HTERT RPE-1 (cell line): ENCODE data around the gene PCDHA1.
"Not testable (repeated sequence)": the region's sequence is repeated elsewhere in the genome, so short reads cannot be mapped to it uniquely, and the experiment has no call there.

Experiments used
- in situ Hi-C: fragments of 300-500 bp; cut with MboI; formaldehyde crosslinking; loops from 4 replicates; pipeline ENCODE4 v1.14.3; 2020; ENCODE audit warnings: low sequenced_read_pairs

Gene PCDHA1

DNA sequence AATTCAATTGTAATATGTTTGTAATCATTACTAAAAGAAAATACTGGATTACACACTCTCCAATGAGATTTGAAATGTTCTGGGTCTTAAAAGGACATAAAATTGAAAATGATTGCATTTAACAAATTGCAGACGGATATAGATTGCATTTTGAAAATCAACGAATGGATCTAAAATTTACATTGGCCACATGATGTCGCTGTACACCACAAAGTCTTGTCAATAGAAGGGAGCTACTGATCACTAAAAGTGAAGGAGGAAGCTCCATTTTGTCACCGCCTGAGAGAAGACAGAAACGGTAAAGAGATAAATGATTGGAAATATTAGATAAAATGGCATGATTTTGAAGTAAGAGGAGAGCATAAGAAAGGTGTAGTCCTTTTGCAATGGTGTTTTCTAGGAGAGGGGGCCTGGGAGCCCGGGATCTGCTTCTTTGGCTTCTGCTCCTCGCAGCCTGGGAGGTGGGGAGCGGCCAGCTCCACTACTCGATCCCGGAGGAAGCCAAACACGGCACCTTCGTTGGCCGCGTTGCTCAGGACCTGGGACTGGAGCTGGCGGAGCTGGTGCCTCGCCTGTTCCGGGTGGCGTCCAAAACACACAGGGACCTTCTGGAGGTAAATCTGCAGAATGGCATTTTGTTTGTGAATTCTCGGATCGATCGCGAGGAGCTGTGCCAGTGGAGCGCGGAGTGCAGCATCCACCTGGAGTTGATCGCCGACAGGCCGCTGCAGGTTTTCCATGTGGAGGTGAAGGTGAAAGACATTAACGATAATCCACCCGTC is at the start of gene PCDHA1:
TSS of gene PCDHA1 (plus strand) at position 236 of the 782 bp plus-strand sequence.
- in situ Hi-C loops = no loop called here

DNA sequence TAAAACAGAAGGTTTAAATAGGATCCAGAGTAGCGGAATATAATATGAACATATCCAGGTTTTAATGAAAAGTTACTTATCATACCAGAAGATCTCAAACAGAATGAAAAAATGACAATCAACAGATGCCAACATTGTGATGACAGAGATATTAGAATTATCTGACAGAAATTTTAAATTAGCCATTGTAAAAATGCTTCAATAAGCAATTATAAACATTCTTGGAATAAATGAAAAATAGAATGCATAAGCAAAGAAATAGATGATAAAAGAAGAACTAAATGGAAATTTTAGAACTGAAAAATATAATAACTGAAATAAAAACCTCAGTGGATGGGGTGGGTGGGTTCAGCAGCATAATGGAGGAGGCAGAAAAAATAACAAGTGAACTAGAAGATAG is 48.5 kb upstream of the PCDHA1 start:
- in situ Hi-C loops = no loop called here

DNA sequence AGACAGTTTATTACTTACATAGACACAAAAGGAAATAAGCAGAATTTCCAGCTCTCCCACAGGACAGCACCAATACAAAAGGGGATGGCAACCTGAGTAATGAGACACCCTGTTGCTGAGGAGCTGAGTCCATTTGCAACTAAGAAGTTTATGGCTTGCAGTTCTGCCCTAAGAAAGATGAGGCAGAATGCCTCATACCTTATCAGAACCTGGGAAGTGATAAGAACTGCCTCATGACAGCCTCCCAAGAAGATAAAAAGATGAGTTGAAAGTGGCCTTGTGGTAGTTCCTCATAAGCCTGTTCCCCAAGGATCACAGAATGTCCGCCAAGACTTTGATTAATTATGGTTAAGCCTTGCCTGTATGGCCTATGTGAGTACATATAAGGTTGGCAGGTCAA is 44.0 kb upstream of the PCDHA1 start:
- in situ Hi-C loops = no loop called here

DNA sequence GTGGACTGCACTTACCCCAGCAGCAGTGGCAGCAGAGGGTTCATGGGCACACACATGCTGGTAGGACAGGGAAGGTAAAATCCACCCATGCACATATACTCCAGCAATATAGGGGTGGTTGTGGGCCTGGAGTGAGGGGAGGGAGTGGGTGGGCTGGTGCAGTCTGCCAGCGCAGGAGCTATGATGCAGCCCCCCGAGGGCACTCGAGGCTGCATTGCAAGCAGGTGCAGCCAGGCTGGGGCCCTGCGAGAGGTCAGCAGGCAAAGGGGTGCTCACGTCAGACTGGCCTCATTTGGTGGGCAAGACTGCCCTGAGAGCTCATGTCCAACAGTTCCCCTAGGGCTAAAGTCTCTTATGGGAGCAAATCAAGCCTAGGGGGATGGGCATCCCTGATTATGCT is 32.4 kb upstream of the PCDHA1 start:
- in situ Hi-C loops = no loop called here

DNA sequence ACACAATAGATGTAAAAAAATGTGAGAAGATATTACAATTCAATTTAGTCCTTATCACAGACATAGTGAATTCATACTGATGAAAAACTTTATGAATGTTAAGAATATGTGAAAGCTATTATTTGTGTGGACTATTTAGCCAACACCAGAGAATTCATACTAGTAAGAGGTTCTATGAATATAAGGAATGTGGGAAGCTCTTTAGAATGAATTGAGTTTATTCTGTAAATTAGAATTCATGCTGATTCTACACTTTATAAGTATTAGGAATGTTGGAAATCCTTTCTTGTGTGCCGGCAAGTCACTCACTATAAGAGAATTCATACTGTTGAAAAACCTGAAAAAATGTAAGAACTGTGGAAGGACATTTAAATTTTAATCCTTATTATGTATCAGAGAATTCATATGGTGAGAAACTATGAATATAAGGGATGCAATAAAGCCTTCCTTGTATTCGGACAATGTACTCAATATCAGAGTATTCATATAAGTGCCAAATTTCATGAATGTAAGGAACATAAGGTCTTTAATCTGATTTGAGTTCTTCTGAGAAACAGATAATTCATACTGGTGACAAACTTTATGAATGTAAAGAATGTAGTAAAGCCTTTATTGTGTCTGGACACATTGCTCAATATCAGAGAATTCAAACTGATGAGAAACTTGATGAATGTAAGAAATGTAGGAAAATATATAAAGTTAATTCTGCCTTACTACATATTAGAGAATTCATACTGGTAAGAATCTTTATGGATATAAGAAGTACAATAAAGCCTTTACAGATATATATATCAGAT is 21.6 kb upstream of the PCDHA1 start:
- in situ Hi-C loops = no loop called here

DNA sequence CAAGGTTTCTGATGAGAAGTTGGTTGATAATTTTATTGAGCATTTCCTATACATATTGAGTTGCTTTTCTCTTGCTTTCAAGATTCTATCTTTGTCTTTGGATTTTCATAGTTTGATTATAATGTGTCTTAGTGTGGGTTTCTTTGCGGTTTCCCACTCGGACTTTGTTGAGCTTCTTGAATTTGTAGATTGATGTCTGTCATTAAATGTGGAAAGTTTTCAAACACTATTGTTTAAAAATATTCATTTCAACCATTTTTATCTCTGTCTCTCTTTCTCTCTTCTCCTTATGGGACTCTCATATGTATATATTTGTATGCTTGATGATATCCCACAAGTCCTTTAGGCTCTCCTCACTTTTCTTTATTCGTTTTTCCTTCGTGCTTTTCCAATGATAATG is 18.5 kb upstream of the PCDHA1 start:
- in situ Hi-C loops = no loop called here

DNA sequence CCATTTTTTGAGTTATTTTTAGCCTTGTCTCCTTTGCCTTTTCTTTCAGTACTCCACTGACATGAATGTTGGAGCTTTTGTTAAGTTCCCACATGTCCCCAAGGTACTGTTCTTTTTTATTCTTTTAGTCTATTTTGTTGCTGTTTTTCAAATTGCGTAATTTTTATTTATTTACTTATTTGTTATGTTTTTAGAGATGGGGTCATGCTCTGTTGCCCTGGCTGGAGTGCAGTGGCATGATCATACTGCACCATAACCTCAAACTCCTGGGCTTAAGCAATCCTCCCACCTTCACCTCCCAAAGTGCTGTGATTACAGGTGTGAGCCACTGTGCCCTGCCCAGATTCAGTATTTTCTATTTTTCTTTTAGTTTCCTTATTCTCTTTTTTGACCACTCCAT is 5.4 kb upstream of the PCDHA1 start:
- in situ Hi-C loops = no loop called here

DNA sequence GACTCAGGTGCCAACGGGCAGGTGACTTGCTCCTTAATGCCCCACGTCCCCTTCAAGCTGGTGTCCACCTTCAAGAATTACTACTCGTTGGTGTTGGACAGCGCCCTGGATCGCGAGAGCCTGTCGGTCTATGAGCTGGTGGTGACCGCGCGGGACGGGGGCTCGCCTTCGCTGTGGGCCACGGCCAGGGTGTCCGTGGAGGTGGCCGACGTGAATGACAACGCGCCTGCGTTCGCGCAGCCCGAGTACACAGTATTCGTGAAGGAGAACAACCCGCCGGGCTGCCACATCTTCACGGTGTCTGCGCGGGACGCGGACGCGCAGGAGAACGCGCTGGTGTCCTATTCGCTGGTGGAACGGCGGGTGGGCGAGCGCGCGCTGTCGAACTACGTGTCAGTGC is 1.5 kb downstream of the PCDHA1 start:
- in situ Hi-C loops = not testable (repeated sequence)

DNA sequence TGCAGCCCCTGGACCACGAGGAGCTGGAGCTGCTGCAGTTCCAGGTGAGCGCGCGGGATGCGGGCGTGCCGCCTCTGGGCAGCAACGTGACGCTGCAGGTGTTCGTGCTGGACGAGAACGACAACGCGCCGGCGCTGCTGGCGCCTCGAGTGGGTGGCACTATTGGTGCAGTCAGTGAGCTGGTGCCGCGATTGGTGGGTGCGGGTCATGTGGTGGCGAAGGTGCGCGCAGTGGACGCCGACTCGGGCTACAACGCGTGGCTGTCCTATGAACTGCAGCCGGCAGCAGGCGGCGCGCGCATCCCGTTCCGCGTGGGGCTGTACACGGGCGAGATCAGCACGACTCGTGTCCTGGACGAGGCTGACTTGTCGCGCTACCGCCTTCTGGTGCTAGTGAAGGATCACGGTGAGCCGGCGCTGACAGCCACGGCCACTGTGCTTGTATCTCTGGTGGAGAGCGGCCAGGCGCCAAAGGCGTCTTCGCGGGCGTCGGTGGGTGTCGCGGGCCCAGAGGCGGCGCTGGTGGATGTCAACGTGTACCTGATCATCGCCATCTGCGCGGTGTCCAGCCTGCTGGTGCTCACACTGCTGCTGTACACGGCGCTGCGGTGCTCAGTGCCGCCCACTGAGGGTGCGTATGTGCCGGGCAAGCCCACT is 2.0 kb downstream of the PCDHA1 start:
- in situ Hi-C loops = not testable (repeated sequence)

DNA sequence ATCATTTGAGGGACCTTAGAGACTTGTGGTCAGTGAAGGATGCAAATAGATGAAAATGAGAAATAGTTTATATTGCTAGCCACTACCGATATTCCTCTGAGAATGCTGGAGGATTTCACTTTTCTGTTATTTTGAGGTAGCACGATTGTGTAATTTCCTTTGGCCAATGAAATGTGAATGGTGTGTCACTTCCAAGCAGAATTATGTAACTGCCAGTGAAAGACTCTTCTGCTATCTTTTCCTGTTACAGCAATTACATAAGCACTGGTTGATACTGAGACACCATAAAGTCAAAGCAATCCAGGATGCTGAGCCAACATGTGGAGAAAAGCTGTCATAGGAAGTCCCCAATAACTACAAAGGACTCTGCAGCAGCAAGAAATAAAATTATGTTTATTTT is 5.1 kb downstream of the PCDHA1 start:
- in situ Hi-C loops = no loop called here

DNA sequence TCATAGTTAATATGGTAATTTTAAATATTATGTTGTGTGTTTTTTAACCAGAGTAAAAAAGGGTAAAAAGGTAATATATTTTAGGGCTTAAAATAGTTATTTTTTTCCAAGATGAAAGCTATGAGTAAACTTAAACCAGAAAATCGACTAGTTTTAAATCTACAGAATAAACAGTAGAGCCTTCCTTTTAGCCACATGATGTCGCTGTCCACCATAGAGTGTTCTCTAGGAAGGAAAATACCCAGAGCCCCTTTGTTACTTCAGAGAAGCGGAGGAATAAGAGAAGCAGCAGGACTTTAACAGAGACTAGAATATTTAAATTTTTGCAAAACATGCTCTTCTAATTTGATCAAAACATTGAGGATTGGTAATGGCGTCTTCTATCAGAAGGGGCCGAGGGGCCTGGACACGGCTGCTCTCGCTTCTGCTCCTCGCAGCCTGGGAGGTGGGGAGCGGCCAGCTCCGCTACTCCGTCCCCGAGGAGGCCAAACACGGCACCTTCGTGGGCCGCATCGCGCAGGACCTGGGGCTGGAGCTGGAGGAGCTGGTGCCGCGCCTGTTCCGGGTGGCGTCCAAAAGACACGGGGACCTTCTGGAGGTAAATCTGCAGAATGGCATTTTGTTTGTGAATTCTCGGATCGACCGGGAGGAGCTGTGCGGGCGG is 8.8 kb downstream of the PCDHA1 start, which contains the start of gene PCDHA2:
TSS of gene PCDHA2 (plus strand) at position 258 of the 664 bp plus-strand sequence.
- in situ Hi-C loops = no loop called here

DNA sequence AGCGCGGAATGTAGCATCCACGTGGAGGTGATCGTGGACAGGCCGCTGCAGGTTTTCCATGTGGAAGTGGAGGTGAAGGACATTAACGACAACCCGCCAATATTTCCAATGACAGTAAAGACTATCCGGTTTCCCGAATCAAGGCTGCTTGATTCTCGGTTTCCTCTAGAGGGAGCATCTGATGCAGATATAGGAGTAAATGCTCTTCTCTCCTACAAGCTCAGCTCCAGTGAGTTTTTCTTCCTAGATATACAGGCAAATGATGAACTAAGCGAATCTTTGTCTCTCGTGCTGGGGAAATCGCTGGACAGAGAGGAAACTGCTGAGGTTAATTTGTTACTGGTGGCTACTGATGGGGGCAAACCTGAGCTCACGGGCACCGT is 9.3 kb downstream of the PCDHA1 start:
- in situ Hi-C loops = no loop called here

DNA sequence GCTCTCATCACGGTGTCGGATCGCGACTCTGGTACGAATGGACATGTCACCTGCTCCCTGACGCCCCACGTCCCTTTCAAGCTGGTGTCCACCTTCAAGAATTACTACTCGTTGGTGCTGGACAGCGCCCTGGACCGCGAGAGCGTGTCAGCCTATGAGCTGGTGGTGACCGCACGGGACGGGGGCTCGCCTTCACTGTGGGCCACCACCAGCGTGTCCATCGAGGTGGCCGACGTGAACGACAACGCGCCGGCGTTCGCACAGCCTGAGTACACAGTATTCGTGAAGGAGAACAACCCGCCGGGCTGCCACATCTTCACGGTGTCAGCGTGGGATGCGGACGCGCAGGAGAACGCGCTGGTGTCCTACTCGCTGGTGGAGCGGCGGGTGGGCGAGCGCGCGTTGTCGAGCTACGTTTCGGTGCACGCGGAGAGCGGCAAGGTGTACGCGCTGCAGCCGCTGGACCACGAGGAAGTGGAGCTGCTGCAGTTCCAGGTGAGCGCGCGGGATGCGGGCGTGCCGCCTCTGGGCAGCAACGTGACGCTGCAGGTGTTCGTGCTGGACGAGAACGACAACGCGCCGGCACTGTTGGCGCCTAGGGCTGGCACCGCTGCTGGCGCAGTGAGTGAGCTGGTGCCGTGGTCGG is 10.3 kb downstream of the PCDHA1 start:
- in situ Hi-C loops = not testable (repeated sequence)

DNA sequence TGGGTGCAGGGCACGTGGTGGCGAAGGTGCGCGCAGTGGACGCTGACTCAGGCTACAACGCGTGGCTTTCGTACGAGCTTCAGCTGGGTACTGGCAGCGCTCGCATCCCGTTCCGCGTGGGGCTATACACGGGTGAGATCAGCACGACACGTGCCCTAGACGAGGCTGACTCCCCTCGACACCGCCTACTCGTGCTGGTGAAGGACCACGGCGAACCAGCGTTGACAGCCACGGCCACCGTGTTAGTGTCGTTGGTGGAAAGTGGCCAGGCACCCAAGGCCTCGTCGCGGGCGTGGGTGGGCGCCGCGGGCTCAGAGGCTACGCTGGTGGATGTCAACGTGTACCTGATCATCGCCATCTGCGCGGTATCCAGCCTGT is 10.8 kb downstream of the PCDHA1 start:
- in situ Hi-C loops = no loop called here

DNA sequence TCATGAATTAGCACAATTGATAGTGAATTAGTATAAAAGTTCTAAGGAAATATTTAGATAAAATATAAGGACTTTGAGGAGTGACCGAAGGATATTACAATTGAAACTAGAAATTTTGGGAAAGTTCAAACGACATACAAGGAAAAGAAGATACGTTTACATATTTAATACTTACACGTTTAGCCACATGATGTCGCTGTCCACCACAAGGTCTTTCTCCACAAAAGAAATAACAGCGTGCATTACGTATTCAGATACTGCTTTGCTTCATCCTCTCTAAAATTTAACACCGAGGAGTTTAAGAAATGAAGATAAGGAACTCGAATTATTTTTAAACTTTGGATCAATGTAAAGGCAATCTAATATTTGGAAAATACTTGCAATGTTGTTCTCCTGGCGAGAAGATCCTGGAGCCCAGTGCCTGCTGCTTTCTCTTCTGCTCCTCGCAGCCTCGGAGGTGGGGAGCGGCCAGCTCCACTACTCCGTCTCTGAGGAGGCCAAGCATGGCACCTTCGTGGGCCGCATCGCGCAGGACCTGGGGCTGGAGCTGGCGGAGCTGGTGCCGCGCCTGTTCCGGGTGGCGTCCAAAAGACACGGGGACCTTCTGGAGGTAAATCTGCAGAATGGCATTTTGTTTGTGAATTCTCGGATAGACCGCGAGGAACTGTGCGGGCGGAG is 15.0 kb downstream of the PCDHA1 start, which contains the start of gene PCDHA3:
TSS of gene PCDHA3 (plus strand) at position 242 of the 678 bp plus-strand sequence.
- in situ Hi-C loops = no loop called here

DNA sequence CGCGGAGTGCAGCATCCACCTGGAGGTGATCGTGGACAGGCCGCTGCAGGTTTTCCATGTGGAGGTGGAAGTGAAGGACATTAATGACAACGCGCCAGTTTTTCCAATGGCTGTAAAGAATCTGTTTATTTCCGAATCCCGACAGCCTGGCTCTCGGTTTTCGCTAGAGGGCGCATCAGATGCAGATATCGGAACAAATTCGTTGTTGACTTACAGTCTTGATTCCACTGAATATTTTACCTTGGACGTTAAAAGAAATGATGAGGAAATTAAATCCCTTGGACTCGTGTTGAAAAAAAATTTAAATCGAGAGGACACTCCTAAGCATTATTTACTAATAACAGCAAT is 15.5 kb downstream of the PCDHA1 start:
- in situ Hi-C loops = no loop called here

DNA sequence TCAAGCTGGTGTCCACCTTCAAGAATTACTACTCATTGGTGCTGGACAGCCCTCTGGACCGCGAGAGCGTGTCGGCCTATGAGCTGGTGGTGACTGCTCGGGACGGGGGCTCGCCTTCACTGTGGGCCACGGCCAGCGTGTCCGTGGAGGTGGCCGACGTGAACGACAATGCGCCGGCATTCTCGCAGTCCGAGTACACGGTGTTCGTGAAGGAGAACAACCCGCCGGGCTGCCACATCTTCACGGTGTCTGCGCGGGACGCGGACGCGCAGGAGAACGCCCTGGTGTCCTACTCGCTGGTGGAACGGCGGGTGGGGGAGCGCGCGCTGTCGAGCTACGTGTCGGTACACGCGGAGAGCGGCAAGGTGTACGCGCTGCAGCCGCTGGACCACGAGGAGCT is 16.4 kb downstream of the PCDHA1 start:
- in situ Hi-C loops = not testable (repeated sequence)

DNA sequence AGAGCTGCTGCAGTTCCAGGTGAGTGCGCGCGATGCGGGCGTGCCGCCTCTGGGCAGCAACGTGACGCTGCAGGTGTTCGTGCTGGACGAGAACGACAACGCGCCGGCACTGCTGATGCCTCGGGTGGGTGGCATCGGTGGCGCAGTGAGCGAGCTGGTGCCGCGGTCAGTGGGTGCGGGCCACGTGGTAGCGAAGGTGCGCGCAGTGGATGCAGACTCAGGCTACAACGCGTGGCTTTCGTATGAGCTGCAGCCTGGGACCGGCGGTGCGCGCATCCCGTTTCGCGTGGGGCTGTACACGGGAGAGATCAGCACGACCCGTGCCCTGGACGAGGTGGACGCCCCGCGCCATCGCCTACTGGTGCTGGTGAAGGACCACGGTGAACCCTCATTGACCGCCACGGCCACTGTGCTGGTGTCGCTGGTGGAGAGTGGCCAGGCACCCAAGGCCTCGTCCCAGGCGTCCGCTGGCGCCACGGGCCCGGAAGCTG is 16.9 kb downstream of the PCDHA1 start:
- in situ Hi-C loops = no loop called here

DNA sequence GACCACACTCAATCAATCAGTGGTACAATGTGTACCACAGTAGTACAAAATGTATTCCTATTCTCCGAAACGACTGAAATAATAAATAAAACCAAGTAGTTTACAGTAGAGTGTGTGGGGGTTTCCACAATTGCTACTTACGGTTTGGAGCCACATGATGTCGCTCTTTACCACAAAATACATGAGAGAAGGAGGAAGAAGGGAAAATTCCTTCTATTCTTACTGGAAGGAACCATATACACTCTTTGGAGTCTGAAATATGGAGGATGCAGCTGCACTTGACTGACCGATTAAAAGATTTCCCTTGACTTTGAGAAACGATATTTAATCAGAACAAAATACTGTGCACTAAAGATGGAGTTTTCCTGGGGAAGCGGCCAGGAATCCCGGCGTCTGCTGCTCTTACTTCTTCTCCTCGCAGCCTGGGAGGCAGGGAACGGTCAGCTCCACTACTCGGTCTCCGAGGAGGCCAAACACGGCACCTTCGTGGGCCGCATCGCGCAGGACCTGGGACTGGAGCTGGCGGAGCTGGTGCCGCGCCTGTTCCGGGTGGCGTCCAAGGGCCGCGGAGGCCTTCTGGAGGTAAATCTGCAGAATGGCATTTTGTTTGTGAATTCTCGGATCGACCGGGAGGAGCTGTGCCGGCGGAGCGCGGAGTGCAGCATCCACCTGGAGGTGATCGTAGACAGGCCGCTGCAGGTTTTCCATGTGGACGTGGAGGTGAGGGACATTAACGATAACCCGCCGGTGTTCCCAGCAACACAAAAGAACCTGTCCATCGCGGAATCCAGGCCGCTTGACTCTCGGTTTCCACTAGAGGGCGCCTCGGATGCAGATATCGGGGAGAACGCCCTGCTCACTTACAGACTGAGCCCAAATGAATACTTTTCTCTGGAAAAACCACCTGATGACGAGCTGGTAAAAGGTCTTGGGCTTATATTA is 21.2 kb downstream of the PCDHA1 start, which contains the start of gene PCDHA4:
TSS of gene PCDHA4 (plus strand) at position 235 of the 942 bp plus-strand sequence.
- in situ Hi-C loops = no loop called here
